A549 (cell line): ENCODE results near the gene RYR1.

Experiments
- POLR2A ChIP-seq: IDR thresholded peaks from 2 replicates; pipeline ENCODE4 v1.6.1; 2012; ENCODE audit warnings: mild to moderate bottlenecking, low read length
- RFX5 ChIP-seq: fragments of 450-650 bp; IDR thresholded peaks from 2 replicates; pipeline ENCODE4 v1.7.1; 2014; ENCODE audit warnings: antibody characterized with exemption, mild to moderate bottlenecking, moderate library complexity
- TF ChIP-seq, protein P1 (sequence below): fragments of >200 bp; sonication (Bioruptor Twin); formaldehyde crosslinking; IDR thresholded peaks from 3 replicates; pipeline ENCODE4 v1.5.1; 2016
- TF ChIP-seq, protein P2 (sequence below): fragments of 150-350 bp; IDR thresholded peaks from 2 replicates; pipeline ENCODE4 v1.6.1; 2014; ENCODE audit warnings: low read depth, mild to moderate bottlenecking, low read length
- TF ChIP-seq, protein P3 (sequence below): IDR thresholded peaks from 2 replicates; pipeline ENCODE4 v1.6.1; 2012

DNA sequence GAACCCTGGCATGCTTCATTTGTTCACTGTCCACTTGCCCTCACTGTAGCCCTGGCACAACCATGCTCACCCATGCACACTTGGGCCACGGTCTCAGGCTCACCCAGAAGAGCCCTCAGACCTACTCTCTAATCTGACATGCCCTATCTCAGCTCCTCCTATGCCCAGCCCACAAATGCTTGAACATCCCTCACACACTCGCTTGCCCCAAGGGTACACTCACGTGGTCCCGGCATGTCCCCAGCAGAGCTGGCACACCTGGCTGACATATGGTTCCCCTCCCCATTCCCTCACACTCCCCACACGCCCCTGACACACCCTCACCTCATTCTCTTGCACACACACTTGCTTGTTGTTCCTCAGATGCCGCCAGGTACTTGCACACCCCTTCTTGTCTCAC is 128.6 kb downstream of the RYR1 start:
- no peak for TF ChIP-seq POLR2A
- TF ChIP-seq, protein P1, sequence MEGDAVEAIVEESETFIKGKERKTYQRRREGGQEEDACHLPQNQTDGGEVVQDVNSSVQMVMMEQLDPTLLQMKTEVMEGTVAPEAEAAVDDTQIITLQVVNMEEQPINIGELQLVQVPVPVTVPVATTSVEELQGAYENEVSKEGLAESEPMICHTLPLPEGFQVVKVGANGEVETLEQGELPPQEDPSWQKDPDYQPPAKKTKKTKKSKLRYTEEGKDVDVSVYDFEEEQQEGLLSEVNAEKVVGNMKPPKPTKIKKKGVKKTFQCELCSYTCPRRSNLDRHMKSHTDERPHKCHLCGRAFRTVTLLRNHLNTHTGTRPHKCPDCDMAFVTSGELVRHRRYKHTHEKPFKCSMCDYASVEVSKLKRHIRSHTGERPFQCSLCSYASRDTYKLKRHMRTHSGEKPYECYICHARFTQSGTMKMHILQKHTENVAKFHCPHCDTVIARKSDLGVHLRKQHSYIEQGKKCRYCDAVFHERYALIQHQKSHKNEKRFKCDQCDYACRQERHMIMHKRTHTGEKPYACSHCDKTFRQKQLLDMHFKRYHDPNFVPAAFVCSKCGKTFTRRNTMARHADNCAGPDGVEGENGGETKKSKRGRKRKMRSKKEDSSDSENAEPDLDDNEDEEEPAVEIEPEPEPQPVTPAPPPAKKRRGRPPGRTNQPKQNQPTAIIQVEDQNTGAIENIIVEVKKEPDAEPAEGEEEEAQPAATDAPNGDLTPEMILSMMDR = no peak
- no peak for TF ChIP-seq RFX5
- TF ChIP-seq, protein P2, sequence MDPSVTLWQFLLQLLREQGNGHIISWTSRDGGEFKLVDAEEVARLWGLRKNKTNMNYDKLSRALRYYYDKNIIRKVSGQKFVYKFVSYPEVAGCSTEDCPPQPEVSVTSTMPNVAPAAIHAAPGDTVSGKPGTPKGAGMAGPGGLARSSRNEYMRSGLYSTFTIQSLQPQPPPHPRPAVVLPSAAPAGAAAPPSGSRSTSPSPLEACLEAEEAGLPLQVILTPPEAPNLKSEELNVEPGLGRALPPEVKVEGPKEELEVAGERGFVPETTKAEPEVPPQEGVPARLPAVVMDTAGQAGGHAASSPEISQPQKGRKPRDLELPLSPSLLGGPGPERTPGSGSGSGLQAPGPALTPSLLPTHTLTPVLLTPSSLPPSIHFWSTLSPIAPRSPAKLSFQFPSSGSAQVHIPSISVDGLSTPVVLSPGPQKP = no peak
- TF ChIP-seq, protein P3, sequence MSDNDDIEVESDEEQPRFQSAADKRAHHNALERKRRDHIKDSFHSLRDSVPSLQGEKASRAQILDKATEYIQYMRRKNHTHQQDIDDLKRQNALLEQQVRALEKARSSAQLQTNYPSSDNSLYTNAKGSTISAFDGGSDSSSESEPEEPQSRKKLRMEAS = no peak
